Right renal pelvis (tissue), 4 donors: Measurements from ENCODE around the gene ARPC2. TPM values are rescaled to one million over a fixed set of nuclear protein-coding genes. Genes with fewer than 3 reads are reported as not detected.

Source experiments
- DNase-seq, 4 donors: peaks; one replicate each; pipeline ENCODE4 v3.0.0-alpha.2; 2013; ENCODE audit warnings: low read depth in 4 of 4, low spot score in 3 of 4, missing footprints in 1 of 4
- polyA plus RNA-seq, 4 donors: library from polyadenylated mRNA; unstranded; fragments of 120-200 nt; gene quantifications; one replicate each; pipeline ENCODE4 v1.2.1, GENCODE V29; 2013; ENCODE audit not compliant: insufficient read length in 4 of 4

ARPC2 gene
- polyA plus RNA-seq, 4 donors, result 246 to 268 (median 258) TPM

GRCh38 chr2:218252509-218253231 lies 35.7 kb downstream of the ARPC2 start:
- DNase-seq, result no peak

GRCh38 chr2:218253232-218253625 lies 36.2 kb downstream of the ARPC2 start:
- no peak for DNase-seq

- no peak for DNase-seq
Observed at GRCh38 chr2:218255446-218255845, 38.5 kb downstream of the ARPC2 start.

GRCh38 chr2:218256612-218257350 lies 39.8 kb downstream of the ARPC2 start:
- no peak for DNase-seq

- DNase-seq, result no peak
Observed at GRCh38 chr2:218257390-218257981, 40.5 kb downstream of the ARPC2 start.

- no peak for DNase-seq
Observed at GRCh38 chr2:218259099-218259961, 42.3 kb downstream of the ARPC2 start.

GRCh38 chr2:218260166-218260565 lies 43.2 kb downstream of the ARPC2 start:
- no peak for DNase-seq

GRCh38 chr2:218260742-218261422 lies 43.9 kb downstream of the ARPC2 start, which contains the start of gene GPBAR1:
TSS of gene GPBAR1 (plus strand) at chr2:218261015. CDS start at chr2:218262725, 1,710 bp downstream.
- peak in 3 of 4 donors; percentile 47 to 51 (median 49) for DNase-seq

GRCh38 chr2:218261423-218262236 lies 44.6 kb downstream of the ARPC2 start:
- no peak for DNase-seq

- no peak for DNase-seq
Observed at GRCh38 chr2:218262237-218262600, 45.2 kb downstream of the ARPC2 start.

- no peak for DNase-seq
Observed at GRCh38 chr2:218262631-218263586, 45.9 kb downstream of the ARPC2 start.

GRCh38 chr2:218263817-218264641 lies 47.0 kb downstream of the ARPC2 start:
- no peak for DNase-seq

GRCh38 chr2:218264773-218265561 lies 48.0 kb downstream of the ARPC2 start:
- DNase-seq, result no peak

- no peak for DNase-seq
Observed at GRCh38 chr2:218265626-218266025, 48.6 kb downstream of the ARPC2 start.

GRCh38 chr2:218266316-218266979 lies 49.5 kb downstream of the ARPC2 start:
- no peak for DNase-seq

- no peak for DNase-seq
Observed at GRCh38 chr2:218267259-218267658, 50.3 kb downstream of the ARPC2 start.
